HG02623 (cell line): ENCODE results near the gene RPH3AL.
"Not testable (repeated sequence)": the region's sequence is repeated elsewhere in the genome, so short reads cannot be mapped to it uniquely, and the experiment has no call there.

Source experiments
- ATAC-seq: cut with Tn5 transposase; IDR thresholded peaks from one replicate; pipeline ENCODE4 v1.9.1; 2021; ENCODE audit warnings: moderate library complexity; ENCODE audit not compliant: unreplicated experiment

Gene RPH3AL

DNA sequence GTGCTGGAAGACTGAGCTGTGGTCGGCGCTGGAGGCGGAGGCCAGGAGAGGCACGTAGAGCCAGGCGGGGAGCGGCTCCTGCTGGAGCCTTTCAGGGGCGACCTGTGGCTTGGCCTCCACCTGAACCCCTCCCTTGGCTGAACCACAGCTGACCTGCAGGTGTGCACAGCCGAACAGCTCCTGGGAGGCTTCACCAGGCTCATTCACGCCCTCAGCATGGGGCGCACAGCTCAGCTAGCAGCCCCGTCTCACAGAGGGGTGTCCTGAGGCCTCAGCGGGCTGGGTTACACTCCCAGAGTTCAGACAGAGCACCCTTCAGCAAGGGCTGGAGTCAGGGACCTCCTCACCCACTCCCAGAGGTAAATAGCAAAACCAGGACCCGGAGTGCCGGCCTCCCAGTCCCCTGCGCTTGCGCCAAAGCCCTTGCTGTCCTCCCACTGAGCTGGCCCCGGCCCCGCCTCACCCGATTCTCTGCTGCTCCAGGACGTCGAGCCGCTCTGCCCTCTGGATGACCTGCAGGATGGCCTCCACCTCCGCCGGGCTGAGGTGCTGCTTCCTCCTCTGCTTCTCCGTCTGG, 31.7 kb downstream of the RPH3AL start:
- no peak for ATAC-seq

DNA sequence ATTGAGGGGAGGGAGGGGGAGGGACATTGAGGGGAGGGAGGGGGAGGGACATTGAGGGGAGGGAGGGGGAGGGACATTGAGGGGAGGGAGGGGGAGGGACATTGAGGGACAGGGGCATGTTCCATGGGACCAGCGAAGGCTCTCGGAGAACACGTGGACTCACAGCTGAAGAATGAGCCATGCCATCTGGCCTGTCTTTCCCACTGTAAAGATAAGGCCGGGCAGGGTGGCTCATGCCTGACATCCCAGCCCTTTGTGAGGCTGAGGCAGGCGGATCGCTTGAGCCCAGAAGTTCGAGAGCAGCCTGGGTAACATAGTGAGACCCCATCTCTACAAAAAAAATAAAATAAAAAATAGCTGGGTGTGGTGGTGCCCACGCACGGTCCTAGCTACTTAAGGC, 32.5 kb downstream of the RPH3AL start:
- ATAC-seq = no peak

DNA sequence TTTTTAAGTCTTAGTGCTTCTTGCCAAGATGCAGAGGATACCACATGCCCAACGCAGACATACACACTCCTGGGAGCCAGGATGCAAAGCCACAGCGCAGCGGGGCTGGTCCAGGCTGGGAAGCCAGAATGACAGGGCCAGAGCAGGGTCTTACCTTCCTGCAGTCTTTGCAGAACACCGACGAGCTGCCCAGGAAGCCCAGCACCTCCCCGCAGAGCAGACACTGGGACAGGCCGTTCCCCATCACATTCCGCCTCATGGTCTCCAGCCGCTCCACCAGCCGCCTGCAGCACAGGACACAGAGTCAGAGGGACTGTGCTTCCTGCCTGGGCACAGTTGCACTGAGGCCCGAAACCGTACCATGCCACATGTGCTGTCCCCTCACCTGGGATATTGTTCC, 33.3 kb downstream of the RPH3AL start:
- ATAC-seq = no peak

DNA sequence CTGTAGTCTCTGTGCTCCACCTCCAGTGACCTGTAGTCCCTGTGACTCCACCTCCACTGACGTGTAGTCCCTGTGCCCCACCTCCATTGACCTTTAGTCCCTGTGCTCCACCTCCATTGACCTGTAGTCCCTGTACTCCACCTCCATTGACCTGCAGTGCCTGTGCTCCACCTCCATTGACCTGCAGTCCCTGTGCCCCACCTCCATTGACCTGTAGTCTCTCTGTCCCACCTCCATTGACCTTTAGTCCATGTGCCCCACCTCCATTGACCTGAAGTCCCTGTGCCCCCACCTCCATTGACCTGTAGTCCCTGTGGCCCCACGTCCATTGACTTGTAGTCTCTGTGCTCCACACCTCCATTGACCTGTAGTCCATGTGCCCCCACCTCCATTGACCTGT, 35.5 kb downstream of the RPH3AL start:
- ATAC-seq = not testable (repeated sequence)

DNA sequence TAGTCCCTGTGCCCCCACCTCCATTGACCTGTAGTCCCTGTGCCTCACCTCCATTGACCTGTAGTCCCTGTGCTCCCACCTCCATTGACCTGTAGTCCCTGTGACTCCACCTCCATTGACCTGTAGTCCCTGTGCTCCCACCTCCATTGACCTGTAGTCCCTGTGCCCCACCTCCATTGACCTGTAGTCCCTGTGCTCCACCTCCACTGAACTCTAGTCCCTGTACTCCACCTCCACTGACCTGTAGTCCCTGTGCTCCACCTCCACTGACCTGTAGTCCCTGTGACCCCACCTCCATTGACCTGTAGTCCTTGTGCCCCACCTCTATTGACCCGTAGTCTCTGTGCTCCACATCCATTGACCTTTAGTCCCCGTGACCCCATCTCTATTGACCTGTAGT, 37.2 kb downstream of the RPH3AL start:
- not testable (repeated sequence) for ATAC-seq

DNA sequence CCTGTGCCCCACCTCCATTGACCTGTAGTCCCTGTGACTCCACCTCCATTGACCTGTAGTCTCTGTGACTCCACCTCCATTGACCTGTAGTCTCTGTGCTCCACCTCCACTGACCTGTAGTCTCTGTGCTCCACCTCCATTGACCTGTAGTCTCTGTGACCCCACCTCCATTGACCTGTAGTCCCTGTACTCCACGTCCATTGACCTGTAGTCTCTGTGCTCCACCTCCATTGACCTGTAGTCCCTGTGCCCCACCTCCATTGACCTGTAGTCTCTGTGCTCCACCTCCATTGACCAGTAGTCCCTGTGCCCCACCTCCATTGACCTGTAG, 38.0 kb downstream of the RPH3AL start:
- not testable (repeated sequence) for ATAC-seq

DNA sequence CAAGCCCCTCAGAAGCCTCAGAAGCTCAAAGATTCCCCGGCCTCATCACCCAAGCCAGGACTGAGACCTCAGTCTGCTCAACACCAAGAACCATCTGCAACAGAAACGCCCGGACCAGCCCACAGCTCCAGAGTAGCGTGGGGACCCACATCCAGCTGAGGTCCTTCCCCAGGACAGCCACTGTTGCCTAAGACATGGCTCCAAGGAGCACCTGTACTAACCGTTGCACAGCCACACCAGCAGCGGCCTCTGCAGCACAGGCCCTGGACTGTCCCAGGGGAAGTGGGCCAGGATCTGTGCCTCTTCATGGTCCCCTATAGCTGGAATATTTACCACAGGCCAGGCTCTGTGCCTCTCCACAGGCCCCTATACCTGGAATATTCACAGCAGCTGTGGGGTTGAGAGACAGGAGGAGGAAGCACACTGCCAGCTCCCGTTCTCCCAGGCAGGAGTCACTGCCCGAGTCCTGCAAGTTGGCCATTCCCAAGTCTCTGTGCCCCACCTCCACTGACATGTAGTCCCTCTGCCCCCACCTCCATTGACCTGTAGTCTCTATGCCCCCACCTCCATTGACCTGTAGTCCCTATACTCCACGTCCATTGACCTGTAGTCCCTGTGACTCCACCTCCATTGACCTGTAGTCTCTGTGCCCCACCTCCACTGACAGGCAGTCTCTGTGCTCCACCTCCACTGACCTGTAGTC, 38.5 kb downstream of the RPH3AL start:
- no peak for ATAC-seq

DNA sequence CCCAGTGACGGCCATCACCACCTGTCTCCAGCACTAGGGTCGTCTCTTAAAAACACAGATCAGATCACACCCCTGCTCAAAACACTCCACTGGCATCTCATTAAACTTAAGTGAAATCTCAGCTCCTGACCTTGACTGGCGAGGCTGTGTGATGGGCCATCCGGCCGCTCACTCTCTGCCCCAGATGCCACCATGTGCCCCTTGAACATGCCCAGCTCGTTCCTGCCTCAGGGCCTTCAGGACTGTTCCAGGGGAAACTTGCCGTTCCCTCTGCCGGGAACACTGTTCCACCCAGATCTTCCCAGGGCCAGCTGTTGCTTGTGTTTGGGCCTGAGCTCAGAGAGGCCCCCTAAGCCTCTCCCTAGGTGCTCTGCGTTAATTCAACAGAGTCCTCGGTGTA, 39.4 kb downstream of the RPH3AL start:
- no peak for ATAC-seq

DNA sequence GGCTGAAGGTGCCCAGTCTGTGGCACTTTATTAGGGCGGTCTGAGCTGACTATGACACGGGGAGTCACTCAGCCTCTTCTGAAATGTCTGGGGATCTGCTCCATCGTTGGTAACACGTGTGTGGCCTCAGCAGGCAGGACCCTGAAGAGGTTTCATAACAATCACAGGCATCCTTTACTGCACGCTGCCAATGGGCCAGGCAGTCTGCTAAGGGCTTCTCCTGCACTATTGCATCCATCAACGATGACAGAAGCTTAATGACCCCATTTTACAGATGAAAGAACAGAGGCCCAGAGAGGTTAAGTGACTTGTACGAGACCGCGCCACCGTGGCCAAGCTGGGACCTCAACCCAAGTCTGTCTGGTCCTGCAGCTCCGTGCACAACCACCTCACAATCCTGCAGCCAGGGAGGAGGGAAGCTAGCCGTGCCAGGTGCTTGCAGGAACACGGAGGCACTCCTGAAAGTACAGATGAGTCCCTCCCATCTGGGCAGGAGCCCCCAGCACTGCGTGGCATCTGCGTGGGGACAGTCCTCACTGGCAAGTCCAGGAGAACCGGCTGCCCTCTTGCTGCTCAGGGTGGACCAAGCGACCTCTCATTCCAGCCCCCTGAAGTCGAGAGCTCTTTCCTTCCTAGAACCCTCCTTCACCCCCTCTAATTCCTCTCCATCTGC, 40.0 kb downstream of the RPH3AL start:
- ATAC-seq = no peak

DNA sequence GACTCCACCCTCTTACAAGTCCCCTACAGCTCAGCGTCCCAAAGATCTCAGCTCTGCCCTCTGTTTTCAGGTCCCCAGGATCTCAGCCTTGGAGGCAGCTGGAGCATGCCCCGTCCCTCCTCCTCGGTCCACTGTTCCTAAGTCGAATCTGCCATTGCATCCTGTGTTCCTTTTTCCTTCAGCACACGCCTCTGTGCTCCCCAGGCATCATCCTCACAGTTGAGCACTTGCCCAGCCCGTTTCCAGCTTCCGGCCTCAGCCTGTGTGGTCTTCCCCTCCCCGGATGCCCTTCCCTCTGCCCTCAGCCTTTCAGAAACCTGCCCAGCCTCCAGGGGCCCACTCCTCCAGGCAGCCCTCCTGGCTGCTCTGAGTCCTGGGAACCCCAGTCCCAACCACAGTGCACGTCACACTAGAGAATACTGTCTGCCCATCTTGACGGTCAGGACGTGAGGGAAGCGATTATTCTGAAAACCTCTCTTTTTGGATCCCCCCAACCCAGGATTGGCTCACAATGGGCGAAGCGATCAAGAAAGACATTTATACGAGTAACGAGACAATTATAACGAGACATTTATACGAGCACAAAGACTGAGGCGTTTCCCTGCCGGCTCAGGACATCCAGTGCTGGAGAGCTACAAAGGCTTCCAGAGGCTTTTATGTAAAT, 41.4 kb downstream of the RPH3AL start:
- ATAC-seq = no peak

DNA sequence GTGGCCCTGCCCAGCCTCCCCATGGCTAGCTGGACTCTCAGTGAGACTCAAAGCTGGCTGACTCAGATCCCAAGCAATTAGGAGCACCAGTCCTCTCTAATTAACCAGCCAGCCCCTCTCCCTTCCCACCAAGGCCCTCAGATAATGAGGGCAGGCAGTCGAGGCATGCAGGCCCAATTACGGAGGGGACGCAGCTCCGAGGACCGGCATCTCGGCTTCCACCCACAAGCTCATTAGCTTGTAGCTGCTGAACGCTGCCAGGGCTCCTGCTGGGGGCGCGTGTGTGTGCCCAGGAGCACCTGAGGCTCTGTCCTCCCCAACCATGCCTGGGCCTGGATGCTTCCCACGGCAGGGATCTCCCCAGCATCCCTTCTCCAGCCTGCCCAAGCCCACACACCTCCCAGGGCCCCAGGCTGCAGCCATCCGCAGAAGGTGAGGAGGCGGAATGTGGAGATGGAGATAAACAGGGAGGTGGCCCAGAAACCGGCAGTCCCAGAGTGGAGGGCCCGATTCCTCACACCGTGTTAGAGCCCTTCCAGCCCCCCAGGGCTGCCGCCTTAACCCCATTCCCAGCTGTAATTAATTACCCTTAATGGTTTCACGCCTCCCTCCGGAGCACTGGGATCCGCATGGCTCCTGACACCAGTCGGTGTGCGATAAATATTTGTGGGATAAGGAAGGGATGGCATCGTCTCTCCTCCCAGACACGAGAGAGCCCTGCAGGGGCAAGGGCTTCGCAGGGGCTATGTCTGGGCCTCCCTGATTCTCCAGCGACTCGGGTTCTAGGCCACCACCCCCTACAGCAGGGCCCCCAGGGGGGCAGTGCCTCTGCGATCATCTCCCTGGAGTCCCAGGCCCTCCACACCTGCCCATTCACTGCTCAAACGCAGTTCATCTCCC, 42.2 kb downstream of the RPH3AL start:
- no peak for ATAC-seq

DNA sequence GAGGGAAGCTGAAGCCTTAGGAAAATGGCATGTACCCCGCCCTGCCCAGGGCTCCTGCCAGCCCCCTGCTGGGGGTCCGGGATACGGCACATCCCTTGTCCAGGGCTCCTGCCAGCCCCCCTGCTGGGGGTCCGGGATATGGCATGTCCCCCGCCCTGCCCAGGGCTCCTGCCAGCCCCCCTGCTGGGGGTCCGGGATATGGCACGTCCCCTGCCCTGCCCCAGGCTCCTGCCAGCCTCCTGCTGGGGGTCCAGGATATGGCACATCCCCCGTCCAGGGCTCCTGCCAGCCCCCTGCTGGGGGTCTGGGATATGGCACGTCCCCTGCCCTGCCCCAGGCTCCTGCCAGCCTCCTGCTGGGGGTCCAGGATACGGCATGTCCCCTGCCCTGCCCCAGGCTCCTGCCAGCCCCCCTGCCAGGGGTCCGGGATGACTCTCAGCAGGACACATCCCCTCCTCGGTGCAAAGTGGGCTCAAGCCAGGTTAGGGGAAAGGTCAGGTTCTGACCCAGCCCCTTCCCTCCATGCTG, 43.2 kb downstream of the RPH3AL start:
- no peak for ATAC-seq

DNA sequence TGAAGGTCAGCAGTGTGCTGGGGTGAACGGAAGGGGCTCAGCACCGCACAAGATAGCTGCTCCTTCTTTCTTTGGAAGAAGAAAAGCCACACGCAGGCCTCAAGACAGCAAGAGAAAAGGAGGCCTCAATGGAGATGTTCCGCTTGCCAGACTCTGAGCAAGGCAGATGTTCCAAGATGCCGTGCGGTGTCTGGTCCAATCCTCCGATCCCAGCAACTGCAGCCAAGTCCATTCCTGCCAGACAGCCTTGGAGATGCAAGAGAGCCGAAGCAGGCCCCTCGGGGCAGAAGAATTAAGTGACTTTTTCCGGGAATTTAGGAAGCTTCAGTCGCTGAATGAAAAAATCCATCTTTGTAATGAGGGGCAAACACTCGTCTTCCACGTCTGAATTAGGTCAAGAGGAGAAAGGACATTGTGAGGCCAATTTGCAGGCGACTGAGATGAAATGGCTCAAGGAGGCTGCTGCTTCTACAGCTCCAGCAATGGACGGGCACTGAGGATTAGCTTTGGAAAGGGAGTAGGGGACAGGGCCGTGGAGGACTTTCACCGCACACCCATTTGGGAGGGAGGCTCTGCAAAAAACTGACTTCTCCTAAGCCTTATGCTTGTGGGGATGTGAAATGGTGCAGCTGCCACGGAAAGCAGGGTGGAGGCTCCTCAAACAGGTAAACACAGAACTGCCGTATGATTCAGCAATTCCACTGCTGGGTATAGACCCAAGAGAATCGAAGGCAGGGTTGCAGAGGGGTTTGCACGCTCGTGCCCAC, 44.7 kb downstream of the RPH3AL start:
- no peak for ATAC-seq

DNA sequence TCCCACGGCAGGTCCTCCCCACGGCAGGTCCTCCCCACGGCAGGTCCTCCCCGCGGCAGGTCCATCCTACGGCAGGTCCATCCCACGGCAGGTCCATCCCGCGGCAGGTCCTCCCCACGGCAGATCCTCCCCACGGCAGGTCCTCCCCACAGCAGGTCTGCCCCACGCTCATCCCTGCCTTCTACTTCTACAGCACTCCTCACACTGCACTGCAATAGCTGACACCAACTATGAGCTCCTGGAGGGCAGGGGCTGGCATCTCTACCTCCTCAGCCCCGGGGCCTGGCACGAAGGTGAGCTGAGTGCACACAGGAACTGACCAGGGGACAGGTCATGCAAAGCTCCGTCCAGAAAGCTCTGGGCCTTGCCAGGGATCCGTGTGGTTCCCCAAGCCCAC, 45.3 kb downstream of the RPH3AL start:
- ATAC-seq = no peak

DNA sequence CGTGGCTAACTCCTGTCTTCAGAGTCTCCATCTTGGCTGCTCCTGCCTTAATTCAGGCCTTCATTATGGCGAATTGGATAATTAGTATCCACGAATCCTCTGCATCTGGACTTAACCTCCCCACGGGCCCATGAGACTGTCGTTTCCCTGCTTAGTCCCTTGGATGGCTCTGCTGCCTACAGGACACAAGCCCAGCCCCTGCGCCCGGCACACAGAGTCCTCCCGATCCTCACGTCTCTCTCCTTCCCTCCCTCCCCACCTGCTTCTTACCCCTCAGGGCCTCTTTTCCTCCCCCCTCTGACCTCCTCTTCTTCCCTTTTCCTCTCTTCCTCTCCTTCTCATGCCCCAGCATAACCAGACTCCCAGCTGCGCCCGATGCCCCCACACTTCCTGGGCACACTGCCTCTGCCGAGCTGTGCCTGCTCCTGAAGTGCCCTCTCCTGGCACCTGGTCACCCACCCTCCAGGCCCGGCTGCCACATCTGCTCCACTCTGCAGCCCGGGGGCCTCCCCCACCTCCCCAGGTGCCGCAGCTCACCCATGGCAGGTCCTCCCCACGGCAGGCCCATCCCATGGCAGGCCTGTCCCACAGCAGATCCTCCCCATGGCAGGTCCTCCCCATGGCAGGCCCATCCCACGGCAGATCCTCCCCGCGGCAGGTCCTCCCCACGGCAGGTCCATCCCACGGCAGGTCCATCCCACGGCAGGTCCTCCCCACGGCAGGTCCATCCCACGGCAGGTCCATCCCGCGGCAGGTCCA, 45.9 kb downstream of the RPH3AL start:
- ATAC-seq = no peak

DNA sequence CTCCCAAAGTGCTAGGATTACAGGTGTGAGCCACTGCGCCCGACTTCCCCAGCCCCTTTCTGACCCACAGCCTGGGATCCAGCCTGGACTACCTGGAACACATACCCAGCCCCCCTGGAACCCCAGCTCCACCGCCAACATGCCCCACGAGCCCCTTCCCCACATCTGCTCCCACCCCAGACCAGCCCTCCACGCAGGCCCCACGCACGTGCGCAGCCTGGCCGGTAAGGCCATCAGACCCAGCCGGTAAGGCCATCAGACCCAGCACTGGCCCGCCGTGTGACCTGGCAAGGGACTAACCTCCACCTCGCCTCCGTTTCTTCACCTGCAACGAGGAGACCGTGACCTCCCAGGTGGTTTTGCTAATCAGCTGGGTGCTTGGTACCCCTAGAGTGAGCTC, 46.5 kb downstream of the RPH3AL start:
- no peak for ATAC-seq

DNA sequence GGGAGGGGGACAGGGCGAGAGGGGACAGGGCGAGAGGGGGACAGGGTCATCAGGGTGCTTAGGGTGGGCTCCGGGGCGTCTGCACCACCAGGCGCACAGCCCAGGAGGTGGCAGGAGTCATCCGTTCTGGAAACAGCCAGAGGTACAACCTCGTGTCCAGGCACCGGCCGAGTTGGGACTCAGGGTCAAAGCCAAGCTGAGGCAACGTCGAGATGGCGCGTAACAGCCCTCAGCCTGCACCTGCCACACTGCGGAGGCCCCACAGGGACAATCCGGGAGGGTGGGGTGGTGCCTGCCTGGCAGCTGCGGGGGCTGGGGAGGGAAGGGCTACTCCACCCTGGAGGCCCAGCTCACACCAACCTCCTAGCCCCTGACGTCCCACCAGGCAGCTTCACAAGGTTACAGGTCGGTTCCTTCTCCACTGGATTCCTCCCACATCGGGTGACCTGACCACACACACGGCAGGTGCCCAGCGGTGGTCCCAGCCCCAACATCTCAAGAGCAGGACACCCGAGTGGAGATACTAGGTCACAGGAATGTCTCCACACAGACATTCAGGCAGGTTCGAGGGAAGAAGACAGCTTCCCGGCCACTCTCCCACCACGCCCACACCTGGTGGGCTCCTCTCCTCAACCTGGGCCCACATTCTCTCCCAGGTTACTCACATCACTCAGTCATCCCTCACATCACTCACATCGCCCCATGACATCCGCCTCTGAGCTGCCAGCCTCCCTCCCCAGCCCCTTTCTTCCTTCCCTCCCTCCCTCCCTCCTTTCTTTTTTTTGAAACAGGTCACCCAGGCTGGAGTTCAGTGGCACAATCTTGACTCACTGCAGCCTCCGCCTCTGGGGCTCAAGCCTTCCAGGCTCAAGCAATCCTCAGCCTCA, 47.3 kb downstream of the RPH3AL start:
- ATAC-seq = no peak

DNA sequence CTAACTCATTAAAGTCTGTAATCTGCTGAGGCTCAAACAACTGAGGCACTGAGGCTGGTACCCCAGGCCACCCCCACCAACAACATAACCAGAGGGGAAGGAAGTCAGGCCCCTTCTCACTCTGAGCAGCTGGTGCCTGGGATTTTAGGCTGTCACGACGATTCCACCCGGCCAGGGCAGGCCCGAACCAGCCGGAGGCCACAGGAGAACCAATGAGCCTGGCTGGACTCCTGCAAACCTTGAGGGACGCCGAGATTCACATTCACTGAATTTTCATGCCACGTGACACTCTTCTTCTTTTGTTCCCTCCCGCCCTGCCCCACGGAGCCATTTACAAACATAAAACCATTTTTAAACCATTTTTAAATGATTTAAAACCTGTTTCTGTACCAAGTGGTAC, 48.1 kb downstream of the RPH3AL start:
- ATAC-seq = no peak
